ENCODE data around the gene KIF26B.

- TF ChIP-seq CTCF (conservative IDR thresholded peaks at IDR 0.05; ENCODE audit: low read length) (no peak), EZH2phosphoT487 (IDR thresholded peaks at IDR 0.05; ENCODE audit: borderline replicate concordance, low read depth, low read length) (no peak)
Observed at GRCh38 chr1:245198748-245199516, 44.1 kb downstream of the KIF26B start.

All from OCI-LY7 (cell line).